PFSK-1 (cell line): ENCODE data around the gene KLF11.

ENCODE experiments used
- FOXP2 ChIP-seq: optimal IDR thresholded peaks from 2 replicates; pipeline ENCODE3; 2011; ENCODE audit warnings: borderline replicate concordance, control low read depth, inconsistent platforms; ENCODE audit not compliant: insufficient read depth; ENCODE audit errors: extremely low read length, extremely low read depth
- POLR2AphosphoS5 ChIP-seq: IDR thresholded peaks from 2 replicates; pipeline ENCODE4 v1.6.1; 2012; ENCODE audit warnings: low read depth, mild to moderate bottlenecking, control low read depth, low read length, moderate library complexity
- REST ChIP-seq, 2 experiments: IDR thresholded peaks; 2 replicates each; pipeline versions ENCODE4 v1.6.1 to v1.8.0; 2011 to 2012; ENCODE audit warnings: low read depth in 2 of 2, low read length in 2 of 2, control low read depth in 1 of 2, inconsistent platforms in 1 of 2, mild to moderate bottlenecking in 1 of 2, moderate library complexity in 1 of 2; ENCODE audit not compliant: insufficient read depth in 1 of 2
- SIN3A ChIP-seq: IDR thresholded peaks from 2 replicates; pipeline ENCODE4 v1.6.1; 2012; ENCODE audit warnings: mild to moderate bottlenecking, low read length, moderate library complexity, borderline replicate concordance; ENCODE audit not compliant: insufficient read depth
- TAF1 ChIP-seq: IDR thresholded peaks from 2 replicates; pipeline ENCODE4 v1.6.1; 2012; ENCODE audit warnings: low read length, control low read depth, borderline replicate concordance; ENCODE audit not compliant: insufficient read depth

KLF11 gene

GRCh38 chr2:10072656-10073480, 29.5 kb downstream of the KLF11 start:
- TF ChIP-seq POLR2AphosphoS5 (no peak), FOXP2 (peak; percentile 47)

- TF ChIP-seq TAF1, result no peak
- no peak for TF ChIP-seq REST (IDR thresholded peaks at IDR 0.05; ENCODE audit: insufficient read depth in 1 of 2, low read depth in 2 of 2, low read length in 2 of 2)
- TF ChIP-seq FOXP2, result no peak
- no peak for TF ChIP-seq SIN3A
- no peak for TF ChIP-seq POLR2AphosphoS5
Measured at GRCh38 chr2:10073706-10074105, 30.4 kb downstream of the KLF11 start.

DNA sequence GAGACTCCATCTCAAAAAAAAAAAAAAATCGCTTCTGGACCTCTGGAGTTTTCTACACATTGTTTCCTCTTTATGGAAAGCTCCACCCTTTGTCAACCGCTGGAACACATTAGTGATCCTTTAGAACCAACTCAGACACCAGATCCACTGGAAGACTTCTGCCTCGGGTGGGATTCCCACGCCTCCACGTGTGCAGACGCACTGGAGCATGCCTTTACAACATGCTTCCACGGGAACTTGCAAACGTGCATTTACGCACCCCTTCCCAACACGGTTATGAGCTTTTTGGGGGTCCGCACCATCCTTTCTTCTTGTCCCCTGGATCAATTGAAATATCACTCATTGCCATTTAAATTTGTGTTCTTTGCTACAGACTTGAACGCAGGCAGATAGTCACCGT, 31.8 kb downstream of the KLF11 start:
- TF ChIP-seq SIN3A (no peak), POLR2AphosphoS5 (no peak), REST (IDR thresholded peaks at IDR 0.05; ENCODE audit: insufficient read depth in 1 of 2, low read depth in 2 of 2, low read length in 2 of 2) (no peak), FOXP2 (no peak), TAF1 (no peak)

GRCh38 chr2:10075571-10076209, 32.3 kb downstream of the KLF11 start:
- TF ChIP-seq REST (IDR thresholded peaks at IDR 0.05; ENCODE audit: insufficient read depth in 1 of 2, low read depth in 2 of 2, low read length in 2 of 2), result no peak
- TF ChIP-seq TAF1, result no peak
- TF ChIP-seq SIN3A, result no peak
- no peak for TF ChIP-seq FOXP2
- no peak for TF ChIP-seq POLR2AphosphoS5

GRCh38 chr2:10076511-10076910, 33.2 kb downstream of the KLF11 start:
- TF ChIP-seq POLR2AphosphoS5, result no peak
- TF ChIP-seq TAF1, result no peak
- TF ChIP-seq SIN3A, result no peak
- TF ChIP-seq FOXP2, result no peak
- no peak for TF ChIP-seq REST (IDR thresholded peaks at IDR 0.05; ENCODE audit: insufficient read depth in 1 of 2, low read depth in 2 of 2, low read length in 2 of 2)
